NB4 (cell line): Measurements from ENCODE around the gene IQGAP3.
"Not testable (repeated sequence)": the region's sequence is repeated elsewhere in the genome, so short reads cannot be mapped to it uniquely, and the experiment has no call there.

ENCODE experiments used
- DNase-seq: peaks from one replicate; pipeline ENCODE4 v3.0.0; 2010; ENCODE audit warnings: low read depth
- H3K4me3 ChIP-seq: one replicate; pipeline ENCODE4 v1.5.1; 2011; ENCODE audit warnings: mild to moderate bottlenecking, low read depth, low read length, moderate library complexity
- MYC ChIP-seq: IDR thresholded peaks from 2 replicates; pipeline ENCODE4 v1.6.1; 2011; ENCODE audit warnings: low read depth, low read length
- POLR2A ChIP-seq: IDR thresholded peaks from 2 replicates; pipeline ENCODE4 v1.6.1; 2011; ENCODE audit warnings: mild to moderate bottlenecking; ENCODE audit not compliant: insufficient read length; ENCODE audit errors: extremely low read depth
- TF ChIP-seq, protein P1 (sequence below): IDR thresholded peaks from one replicate; pipeline ENCODE4 v1.5.1; 2012; ENCODE audit warnings: low read depth, low read length
- TF ChIP-seq, protein P2 (sequence below): IDR thresholded peaks from 2 replicates; pipeline ENCODE4 v1.6.1; 2011; ENCODE audit warnings: low read depth, low read length

Gene IQGAP3

DNA sequence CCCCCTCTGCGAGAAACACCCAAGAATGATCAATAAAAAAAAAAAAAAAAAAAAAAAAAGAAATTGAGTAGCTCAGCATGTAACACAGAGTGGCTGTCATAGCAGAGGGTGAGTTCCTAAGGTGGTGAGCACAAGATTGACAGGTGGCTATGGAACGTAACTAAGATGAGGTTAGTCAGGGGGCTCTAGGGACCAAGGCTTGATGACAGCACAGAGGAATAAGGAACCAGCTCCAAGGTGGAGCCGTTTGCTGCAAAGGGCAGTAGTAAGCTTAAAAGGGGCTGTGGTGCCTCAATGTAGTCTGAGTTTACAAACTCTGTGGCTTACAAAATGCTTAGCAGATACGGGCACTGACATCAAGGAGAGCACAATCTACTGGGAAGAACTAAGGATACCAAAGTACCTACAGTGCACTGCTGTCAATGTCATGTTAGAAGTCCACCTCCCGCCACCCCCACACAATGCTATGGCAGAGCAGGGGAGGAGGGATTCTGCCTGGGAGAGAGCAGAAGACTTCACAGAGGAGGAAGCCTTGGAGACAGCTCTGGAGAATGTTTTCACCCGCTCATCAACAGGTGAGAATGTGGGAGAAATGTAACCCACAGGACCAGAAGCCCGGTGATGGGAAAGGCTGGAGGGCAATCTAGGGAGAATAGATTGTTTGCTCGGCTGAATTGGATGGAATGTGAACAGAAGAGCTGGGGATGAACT is 13.1 kb downstream of the IQGAP3 start:
- DNase-seq: no peak
- TF ChIP-seq, protein P1, sequence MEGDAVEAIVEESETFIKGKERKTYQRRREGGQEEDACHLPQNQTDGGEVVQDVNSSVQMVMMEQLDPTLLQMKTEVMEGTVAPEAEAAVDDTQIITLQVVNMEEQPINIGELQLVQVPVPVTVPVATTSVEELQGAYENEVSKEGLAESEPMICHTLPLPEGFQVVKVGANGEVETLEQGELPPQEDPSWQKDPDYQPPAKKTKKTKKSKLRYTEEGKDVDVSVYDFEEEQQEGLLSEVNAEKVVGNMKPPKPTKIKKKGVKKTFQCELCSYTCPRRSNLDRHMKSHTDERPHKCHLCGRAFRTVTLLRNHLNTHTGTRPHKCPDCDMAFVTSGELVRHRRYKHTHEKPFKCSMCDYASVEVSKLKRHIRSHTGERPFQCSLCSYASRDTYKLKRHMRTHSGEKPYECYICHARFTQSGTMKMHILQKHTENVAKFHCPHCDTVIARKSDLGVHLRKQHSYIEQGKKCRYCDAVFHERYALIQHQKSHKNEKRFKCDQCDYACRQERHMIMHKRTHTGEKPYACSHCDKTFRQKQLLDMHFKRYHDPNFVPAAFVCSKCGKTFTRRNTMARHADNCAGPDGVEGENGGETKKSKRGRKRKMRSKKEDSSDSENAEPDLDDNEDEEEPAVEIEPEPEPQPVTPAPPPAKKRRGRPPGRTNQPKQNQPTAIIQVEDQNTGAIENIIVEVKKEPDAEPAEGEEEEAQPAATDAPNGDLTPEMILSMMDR: no peak
- TF ChIP-seq MYC: no peak
- no peak for TF ChIP-seq POLR2A
- TF ChIP-seq, protein P2, sequence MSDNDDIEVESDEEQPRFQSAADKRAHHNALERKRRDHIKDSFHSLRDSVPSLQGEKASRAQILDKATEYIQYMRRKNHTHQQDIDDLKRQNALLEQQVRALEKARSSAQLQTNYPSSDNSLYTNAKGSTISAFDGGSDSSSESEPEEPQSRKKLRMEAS: no peak
- H3K4me3 ChIP-seq: no peak overlapping the region

DNA sequence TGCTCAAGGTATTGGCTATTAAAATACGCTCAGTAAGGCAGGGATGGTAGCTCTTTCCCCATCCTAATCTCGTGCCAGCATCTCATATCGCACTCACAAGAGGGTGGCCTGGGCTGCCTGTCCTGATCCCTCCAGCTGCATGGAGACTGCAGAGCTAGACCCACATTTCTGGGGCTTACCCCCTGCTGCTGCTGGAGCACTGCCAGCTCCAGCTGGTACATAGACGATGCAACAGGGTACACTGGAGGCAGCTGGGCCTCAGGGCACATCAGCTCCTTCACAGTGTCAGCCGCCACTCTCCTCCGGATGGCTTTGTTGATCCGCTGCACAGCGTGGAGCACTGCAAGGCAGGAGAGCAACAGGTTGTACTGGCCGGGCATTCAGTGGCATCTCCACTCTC is 16.0 kb downstream of the IQGAP3 start:
- TF ChIP-seq, protein P1: no peak
- TF ChIP-seq POLR2A: no peak
- TF ChIP-seq MYC: no peak
- TF ChIP-seq, protein P2: no peak
- no peak for DNase-seq
- H3K4me3 ChIP-seq: no peak overlapping the region

DNA sequence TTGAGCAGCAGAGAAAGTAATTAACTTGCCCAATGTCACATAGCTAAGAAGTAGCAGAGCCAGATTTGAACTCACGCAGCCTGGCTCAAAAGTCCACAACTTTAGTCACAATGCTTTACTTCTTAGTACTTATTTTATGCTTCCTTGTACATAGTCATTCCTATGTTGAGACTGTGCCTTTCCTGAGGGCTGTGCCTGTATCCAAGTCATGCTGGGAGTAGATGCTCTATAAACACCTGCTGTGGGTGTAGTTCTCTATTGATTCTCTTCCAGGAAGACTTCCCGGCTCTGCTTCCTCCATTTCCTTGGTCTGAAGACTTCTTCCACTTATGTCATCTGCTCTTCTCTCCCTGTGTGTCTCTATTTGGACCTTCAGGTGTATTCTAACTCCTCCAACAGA is 16.6 kb downstream of the IQGAP3 start:
- TF ChIP-seq POLR2A (no peak), MYC (no peak)
- TF ChIP-seq, protein P2: no peak
- TF ChIP-seq, protein P1: no peak
- no peak for DNase-seq
- no peak overlapping the region for H3K4me3 ChIP-seq

GRCh38 chr1:156554971-156555370 is 17.4 kb downstream of the IQGAP3 start:
- H3K4me3 ChIP-seq: no peak overlapping the region
- TF ChIP-seq POLR2A: no peak
- TF ChIP-seq MYC: no peak
- TF ChIP-seq, protein P1: no peak
- TF ChIP-seq, protein P2: no peak
- DNase-seq: no peak

GRCh38 chr1:156553860-156554485 is 18.4 kb downstream of the IQGAP3 start:
- no peak for DNase-seq
- H3K4me3 ChIP-seq: no peak overlapping the region
- no peak for TF ChIP-seq MYC
- no peak for TF ChIP-seq POLR2A
- TF ChIP-seq, protein P2: no peak
- TF ChIP-seq, protein P1: no peak

GRCh38 chr1:156552937-156553336 is 19.4 kb downstream of the IQGAP3 start:
- DNase-seq: peak; percentile 88
- not testable (repeated sequence) for H3K4me3 ChIP-seq
